HG03442 (cell line): Measurements from ENCODE around the gene ALAS1.
"Not testable (repeated sequence)": the region's sequence is repeated elsewhere in the genome, so short reads cannot be mapped to it uniquely, and the experiment has no call there.

ENCODE experiments used
- ATAC-seq: cut with Tn5 transposase; IDR thresholded peaks from one replicate; pipeline ENCODE4 v1.9.1; 2021; ENCODE audit warnings: mild to moderate bottlenecking, moderate library complexity; ENCODE audit not compliant: unreplicated experiment

The ALAS1 gene

DNA sequence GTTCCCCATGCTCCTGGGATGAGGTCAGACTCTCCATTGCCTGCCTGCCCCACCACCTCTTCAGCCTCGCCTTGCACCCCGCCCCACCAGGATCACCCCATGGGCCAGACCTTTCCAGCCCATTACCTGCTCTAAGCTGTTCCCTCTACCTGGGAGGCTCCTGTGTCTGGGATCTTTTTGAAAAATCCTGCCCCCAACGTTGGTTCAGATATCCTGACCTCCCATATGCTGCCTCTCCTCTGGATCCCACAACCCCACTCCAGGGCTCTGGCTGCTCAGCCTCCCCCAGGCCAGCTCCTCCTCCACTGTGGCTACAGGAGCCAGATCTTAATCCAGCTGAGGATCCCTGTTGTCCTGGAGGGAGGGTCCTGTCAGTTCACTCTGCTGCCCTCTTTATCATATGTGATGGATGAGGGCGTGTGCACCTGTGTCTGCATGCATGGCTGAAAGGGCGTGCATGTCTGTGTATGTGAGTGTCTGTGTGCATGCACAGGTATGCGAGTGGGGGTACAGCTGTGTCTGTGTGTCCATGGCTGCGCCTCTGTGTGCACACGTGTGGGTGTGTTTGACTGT is 21.7 kb upstream of the ALAS1 start:
- no peak for ATAC-seq

DNA sequence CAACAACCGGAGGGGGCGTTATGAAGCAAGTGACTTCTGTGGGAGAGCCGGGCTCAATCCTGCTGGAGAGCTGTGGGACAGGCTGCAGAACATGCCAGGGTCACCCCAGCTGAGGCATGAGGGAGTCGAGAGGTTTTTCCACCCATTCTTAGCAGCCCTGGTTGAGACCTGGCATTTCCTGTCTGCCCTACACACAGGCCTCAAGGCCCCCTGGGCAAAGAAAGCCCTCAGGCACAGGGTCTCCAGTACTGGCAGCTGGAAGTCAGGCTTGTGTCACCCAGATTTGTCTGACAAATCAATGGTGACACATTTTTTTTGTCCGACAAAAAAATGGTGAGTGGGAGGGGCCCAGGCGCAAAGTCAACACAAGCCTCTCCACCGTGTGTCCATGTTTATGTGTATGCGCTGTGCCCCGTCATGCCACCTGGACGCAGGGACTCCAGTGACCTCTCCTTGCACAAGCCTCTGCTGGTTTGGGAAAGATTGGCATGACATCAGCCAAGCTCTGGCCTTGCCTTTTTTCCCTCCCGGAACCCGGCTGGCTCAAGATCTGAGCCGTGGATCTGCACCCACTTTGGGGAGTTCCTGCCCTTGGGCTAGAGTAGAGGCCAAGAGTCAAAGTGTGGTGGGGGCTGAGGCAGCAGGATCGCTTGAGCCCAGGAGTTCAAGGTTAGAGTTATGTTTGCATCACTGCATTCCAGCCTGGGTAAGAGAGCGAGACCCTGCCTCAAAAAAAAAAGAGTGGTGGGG is 20.8 kb upstream of the ALAS1 start:
- ATAC-seq = no peak

DNA sequence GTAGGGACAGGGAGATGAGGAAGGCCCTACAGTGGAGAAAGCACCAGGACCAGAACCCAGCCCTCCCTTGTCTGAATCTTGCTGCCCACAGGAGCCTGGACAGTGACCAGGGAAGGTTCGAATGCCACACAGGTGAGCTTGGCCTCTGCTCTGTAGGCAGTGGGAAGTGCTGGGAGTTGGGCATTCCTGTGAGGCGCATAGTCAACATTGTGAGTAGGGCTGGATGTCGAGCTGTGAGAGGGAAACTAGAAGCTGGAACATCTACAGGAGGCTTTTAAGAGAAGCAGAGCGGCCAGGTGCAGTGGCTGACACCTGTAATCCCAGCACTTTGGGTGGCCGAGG is 20.3 kb upstream of the ALAS1 start:
- ATAC-seq = no peak

DNA sequence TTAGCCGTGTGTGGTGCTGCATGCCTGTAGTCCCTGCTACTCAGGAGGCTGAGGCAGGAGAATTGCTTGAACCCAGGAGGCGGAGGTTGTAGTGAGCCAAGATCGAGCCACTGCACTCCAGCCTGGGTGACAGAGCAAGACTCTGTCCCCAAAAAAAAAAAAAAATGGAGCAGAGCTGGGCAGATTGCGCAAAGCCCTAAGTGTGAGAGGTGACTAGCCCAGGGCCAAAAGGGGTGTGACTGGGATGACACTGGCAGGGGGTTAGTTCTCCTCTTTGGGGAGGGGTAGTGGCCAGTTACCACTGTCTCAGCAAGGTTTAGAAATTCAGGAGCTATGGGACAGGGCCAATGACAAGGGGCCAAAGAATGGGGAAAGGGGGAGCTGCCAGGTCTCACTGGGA is 19.8 kb upstream of the ALAS1 start:
- not testable (repeated sequence) for ATAC-seq

DNA sequence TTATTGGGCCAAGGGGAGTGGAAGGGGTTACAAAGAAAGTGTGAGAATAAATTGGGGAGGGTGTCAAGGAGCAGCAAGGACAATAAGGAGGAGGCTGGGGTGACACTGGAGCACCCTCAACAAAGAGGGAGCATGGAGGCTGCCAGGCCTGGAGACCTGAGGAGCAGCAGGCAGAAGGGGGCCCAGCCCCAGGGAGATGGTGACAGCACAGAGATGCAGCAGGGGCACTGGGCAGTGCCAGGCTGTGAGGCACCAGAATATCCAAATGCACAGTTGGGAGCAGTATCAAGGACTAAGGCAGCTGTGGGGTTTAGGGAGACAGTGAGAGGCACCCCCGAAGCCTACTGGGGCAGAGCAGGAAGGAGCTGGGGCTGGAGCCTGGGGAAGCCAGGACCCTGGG is 19.4 kb upstream of the ALAS1 start:
- no peak for ATAC-seq

DNA sequence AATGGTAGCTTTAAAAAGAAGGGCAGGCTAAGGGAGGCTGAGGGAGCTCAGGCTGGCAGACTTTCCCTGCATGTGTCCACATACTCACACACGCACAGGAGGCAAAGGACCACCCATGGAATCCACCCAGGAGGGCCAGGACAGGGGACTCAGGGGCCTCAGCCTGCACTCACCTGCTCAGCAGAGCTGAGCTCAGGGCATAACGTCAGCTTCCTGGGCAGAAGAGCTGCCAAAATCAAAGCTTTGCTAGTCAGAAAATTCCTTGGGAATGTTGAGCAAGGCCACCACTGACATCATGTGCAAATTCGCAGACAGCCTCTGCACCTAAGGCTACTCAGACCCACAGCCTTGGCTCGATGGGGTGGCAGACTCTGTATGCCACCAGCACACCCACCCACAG is 16.4 kb upstream of the ALAS1 start:
- ATAC-seq = no peak

DNA sequence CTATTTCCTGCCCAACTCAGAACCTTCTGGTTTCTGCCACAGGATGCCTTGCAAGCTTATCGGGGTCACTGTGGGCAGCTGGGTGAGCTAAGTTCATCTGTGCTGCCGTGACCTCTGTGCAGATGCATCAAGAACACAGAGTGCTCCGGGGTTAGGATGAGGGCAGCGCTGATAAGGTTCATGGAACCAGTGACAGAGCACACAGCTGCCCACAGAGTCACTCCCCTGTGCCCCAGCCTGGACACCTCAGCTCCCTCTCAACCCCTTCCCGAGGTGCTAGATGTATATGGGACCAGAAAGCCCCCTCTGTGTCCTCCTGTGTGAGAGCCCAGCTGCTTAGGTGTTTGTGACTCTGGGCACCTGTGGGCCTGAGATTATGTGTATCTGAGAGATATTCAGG is 15.8 kb upstream of the ALAS1 start:
- no peak for ATAC-seq

DNA sequence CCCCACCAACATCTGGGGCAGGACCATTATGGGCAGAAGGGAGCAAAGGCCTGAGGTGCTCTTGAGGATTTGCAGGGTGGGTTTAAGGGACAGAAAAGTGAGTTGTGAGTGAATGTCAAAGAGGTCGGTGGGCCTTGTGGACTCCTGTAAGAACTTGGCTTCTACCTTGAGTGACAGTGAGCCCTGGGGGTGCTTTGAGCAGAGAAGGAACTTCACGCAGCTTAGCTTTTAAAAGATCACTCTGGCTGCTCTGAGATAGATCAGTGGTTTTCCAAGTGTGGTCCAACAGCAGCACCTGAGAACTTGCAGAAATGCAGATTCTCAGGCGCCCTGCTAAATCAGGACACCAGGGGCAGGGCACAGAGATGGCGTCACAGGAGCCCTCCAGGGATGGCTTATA is 15.3 kb upstream of the ALAS1 start:
- ATAC-seq = no peak

DNA sequence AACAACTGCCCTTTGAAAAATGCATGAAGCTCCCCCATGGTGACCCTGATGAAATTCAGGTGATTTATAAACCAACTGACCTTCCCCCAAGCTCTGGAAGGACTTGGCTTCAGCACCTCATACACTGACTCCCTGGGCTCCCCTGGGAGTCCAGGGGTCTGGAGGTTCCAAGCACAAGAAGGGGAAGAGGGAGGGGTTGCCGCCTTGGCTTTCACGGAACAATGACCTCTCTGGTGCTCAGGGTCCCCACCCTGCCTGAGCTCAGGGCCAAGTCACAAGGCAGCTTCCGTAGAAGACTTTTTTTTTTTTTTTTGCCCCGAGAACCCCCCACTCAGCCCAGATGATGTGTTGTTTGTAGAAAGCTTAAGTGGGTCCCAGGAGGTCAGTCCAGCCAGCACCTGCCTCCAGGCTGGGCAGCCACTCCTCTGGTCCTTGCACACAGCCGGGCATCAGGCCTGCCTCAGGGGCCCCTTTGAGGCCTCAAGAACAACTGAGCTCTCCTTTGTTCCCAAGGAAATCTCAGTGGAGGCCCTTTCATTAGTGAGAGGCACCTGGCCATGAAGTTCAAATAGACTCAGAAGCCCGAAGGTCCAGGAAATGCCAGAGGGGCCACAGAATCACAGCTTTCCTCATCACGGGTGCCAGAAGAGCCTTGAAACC is 14.0 kb upstream of the ALAS1 start:
- ATAC-seq = no peak

DNA sequence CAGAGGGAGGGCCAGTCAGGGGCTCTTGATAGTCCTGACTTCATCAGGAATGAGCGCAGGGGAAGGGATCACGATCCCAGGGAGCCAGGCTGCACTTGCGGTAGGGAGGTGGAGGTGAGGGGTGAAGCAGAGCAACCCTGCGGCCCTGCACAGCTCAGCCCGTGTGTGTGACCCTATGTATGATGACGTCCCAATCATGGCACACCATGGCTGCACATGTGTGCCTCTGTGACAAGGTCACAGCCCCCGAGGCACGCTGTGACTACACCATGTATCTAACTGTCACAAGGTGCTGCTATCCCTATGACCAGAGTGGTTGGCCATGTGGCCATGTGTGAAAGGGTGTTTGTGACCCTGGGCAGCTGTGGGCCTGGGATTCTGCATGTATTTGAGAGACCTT is 13.3 kb upstream of the ALAS1 start:
- ATAC-seq = no peak

DNA sequence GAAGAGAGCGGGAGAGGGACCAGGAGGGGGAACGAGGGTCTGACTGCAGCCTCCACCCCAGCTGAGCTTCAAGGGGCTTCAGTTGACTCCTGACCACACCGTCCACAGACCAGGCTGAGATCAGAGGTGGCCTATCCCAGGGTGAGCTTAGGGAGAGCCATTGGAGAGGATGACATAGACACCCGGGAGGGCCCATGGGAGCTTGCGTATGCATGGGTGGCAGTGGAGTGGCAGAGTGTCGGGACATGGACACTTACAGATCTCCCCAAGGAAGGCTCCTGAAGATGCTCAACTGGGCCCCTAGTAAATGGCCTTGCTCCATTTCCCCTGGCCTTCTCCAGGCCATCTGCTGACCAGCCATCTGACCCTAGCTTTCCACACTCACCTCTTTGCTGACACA is 12.6 kb upstream of the ALAS1 start:
- ATAC-seq = no peak

DNA sequence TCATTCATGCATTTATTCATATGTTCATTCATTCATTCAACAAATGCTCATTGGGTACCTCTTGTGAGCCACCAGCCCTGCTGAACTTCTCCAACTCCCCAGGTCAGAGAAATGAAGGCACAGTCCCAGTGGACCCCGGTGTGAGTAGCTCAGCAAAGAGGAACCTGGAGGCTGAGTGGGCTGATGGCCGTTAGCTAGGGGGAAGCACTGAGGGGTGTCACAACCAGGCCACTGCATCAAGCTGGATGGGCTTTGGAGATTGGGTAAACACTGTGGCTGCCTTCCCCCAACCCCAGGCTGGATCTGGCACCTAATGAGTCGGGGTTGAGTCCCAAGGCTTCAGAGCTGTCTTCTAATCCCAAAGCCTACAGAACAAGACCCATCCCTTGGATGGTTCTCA is 12.1 kb upstream of the ALAS1 start:
- ATAC-seq = no peak

DNA sequence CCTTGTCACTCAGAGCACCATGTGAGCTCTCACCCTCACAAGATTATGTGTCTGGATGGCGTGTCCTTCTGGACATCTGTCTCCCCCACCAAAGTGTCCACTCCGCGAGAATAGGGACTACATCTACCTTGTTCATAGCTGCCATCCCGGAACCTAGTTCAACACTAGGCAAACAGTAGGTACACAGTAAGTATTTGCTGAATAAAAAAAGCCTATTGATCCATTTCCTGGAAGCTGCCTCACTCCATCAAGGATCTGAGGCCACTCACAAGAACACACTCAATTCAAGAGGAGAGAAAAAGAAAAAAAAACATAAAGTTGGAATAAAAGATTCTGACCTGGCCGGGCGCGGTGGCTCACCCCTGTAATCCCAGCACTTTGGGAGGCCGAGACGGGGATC is 11.2 kb upstream of the ALAS1 start:
- no peak for ATAC-seq

DNA sequence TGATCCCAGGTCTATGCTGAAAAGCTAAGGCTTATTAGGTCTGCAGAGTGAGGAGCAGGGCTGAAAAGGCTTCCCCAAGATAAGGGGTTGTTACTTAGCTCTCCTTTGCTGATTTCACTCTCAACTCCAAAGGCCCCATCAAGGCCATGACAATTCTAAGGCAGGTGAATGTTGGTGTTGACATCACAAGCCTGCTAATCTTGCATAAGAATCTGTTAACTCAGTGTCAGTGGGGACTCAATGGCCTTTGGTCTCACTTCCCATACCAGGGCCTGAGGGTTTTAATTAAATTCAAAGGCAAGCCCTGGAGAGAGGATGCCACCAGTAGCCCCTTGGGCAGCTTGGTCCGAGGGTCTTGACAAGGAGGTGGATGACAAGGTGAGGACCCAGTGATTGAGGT is 9.4 kb upstream of the ALAS1 start:
- no peak for ATAC-seq

DNA sequence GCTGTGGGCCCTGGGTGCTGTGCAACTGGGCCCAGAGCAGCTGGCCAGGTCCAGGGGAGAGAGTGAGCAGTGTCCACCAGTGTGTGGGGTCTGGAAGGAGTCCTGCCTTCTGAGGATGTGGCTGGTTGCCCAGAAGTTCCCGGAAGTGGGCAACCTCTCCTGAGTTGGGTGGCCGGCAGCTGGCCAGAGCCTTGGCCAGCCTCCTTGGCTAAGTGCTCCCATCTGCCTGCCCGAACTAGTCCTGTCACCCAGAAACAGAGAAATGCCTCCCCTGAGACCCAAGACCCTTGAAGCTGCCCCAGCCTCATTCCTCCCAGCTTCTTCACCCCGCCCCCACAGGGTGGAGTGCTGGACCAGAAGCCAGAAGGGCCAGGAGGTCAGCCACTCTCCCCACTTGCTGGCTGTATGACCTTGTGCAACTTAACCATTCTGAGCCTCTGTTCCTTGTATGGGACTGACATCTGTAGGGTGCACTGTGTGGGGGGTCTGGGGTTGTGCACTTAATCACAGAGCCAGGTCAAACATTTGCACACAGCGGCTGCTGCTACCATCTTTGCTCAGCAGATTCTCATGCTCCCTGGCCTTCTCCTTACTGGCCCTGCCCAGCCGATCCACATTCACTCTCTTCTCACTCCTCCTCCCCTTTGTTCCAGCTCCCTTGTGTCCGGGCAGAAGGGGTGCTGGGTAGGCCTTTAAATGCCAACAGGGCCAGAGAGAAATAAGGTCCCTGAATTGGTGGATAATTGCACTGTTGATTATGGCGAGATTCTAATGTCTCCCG is 7.5 kb upstream of the ALAS1 start:
- ATAC-seq = no peak

DNA sequence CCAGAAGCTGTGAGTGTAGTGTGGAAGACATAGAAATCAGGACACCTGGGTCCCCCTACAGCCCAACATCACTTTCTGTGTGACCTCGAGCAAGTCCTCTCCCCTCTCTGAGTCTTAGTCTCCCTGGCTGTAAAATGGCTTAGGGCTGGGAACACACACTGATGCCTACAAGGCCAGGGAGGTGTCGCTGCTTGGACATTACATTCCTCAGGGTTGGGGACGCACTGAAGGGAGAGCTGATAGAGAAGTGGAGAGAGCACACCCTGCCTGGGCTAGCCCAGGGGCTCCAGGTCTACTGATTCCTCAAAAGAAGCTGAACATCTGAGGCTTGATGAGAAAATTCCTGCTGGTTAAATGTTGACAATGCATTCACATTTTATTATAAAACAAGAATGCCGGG is 6.3 kb upstream of the ALAS1 start:
- no peak for ATAC-seq

DNA sequence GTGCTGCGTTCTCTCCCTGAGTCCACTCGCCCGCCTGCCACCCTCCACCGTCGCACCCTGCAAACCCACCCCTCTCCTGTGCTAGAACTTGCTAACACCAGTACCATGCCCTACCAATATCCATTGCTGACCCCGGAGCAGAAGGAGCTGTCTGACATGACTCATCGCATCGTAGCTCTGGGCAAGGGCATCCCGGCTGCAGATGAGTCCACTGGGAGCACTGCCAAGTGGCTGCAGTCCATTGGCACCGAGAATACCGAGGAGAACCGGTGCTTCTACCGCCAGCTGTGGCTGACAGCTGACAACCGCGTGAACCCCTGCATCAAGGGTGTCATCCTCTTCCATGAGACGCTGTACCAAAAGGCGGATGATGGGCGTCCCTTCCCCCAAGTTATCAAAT is 4.9 kb upstream of the ALAS1 start:
- no peak for ATAC-seq

DNA sequence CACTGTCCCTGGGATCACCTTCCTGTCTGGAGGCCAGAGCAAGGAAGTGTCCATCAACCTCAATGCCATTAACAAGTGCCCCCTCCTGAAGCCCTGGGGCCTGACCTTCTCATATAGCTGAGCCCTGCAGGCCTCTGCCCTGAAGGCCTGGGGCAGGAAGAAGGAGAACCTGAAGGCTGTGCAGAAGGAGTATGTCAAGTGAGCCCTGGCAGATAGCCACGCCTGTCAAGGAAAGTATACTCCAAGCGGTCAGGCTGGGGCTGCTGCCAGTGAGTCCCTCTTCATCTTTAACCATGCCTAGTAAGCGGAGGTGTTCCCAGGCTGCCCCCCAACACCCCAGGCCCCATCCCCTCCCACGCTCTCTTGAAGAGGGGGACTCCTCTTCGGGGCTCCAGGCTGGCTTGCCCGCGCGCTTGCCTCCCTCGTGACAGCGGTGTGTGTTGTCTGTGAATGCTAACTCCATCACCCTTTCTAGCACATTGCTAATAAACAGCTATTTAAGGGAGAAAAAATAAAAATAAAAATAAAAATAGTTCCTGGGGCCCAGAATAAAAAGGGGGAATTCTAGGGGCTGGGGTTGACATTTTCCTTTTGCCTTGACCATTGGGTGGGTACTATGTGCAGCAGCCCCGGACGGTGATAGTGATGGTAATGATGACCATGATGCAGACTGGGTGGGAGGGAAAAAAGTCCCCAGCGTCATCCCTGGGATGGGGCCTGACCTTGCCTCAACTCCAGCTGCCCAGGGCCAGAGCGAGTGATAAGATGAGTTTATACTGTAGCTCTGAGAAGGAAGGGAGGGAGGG is 3.3 kb upstream of the ALAS1 start:
- ATAC-seq = no peak

DNA sequence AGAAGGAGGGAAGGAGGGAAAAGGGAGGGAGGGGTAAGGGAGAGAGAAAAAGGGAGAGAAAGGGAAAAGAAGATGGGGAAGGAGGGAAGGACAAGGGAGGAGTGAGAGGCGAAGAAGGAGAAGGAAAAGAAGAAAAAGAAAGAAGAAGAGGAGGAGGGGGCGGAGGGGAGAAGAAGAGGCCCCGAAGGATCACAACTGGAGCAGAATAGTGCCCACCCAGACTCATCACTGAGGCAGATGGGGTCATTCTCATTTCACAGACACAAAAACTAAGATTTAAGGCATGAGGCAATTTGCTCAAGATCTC is 2.7 kb upstream of the ALAS1 start:
- no peak for ATAC-seq

DNA sequence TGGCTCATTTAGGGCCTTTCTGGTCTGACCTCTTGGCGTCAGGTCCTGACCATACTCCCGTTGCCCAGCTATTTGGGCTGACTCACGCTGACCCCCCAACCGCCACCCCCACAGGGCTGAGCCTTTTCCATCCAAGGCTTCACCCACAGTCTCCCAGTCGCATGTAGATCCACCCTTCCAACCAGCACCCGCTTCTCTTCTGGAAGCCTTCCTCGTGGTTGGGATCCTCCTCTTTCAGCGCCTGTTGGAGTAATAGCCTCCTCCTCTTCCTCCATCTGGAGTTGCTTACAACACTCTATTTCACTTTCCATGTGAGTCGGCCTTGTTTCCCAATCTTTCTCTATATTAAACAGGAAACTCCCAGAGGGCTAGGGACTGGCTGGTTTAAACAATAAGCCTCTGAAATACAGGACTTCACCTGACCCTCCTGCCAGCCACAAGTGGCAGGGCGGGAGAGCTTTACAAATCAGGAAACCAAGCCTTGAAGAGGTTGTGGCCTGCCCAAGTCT is 2.1 kb upstream of the ALAS1 start:
- ATAC-seq = no peak

DNA sequence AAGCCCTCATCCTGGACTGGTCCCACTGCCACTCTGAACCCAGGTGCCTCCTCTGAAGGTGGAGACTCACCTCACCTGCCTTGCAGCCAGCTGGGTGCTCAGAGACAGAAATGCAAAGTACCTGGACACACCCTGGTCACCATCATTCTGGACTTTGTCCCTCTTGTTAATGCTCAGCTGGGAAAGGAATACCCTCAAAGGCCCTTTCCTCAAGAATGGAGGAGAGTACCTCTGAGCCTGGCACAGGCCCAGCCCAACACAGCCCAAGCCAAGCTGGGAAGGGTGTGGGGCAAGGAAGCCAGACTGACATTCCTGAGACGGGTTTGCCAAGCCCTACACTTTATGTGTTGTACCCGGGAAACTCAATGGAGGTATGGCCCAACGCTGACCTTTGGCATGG is 983 bp upstream of the ALAS1 start:
- no peak for ATAC-seq
